HUES6 (cell line): ENCODE results near the gene NPTX1.

Experiments
- H3K27ac ChIP-seq: 2 replicates; pipeline ENCODE4 v1.7.0; 2013; ENCODE audit warnings: low read depth, mild to moderate bottlenecking, low read length, inconsistent platforms
- H3K27me3 ChIP-seq: 2 replicates; pipeline ENCODE4 v1.6.1; 2013; ENCODE audit warnings: low read length; ENCODE audit not compliant: control insufficient read depth, insufficient read depth
- H3K36me3 ChIP-seq: 2 replicates; pipeline ENCODE4 v1.6.1; 2013; ENCODE audit warnings: low read length; ENCODE audit not compliant: control insufficient read depth, insufficient read depth
- H3K4me1 ChIP-seq: 2 replicates; pipeline ENCODE4 v1.6.1; 2013; ENCODE audit warnings: low read length; ENCODE audit not compliant: control insufficient read depth, insufficient read depth
- H3K4me3 ChIP-seq: 2 replicates; pipeline ENCODE4 v1.5.1; 2013; ENCODE audit warnings: low read depth, low read length
- H3K9ac ChIP-seq: one replicate; pipeline ENCODE4 v1.6.1; 2013; ENCODE audit warnings: mild to moderate bottlenecking, low read length
- H3K9me3 ChIP-seq: 2 replicates; pipeline ENCODE4 v1.6.1; 2013; ENCODE audit warnings: low read depth, low read length; ENCODE audit not compliant: control insufficient read depth, insufficient read depth

The NPTX1 gene

GRCh38 chr17:80468781-80469493, 7.5 kb downstream of the NPTX1 start:
- Histone ChIP-seq H3K9ac (no peak overlapping the region), H3K27me3 (peaks cover 99% of the 10 kb centered on the region), H3K27ac (no peak overlapping the region), H3K4me1 (no peaks in the 10 kb centered on the region), H3K9me3 (no peaks in the 10 kb centered on the region), H3K36me3 (no peaks in the 10 kb centered on the region), H3K4me3 (no peak overlapping the region)

GRCh38 chr17:80468242-80468641, 8.2 kb downstream of the NPTX1 start:
- H3K4me3 ChIP-seq, result no peak overlapping the region
- no peaks in the 10 kb centered on the region for H3K36me3 ChIP-seq
- peaks cover 96% of the 10 kb centered on the region for H3K27me3 ChIP-seq
- H3K9me3 ChIP-seq, result no peaks in the 10 kb centered on the region
- H3K4me1 ChIP-seq, result no peaks in the 10 kb centered on the region
- H3K27ac ChIP-seq, result no peak overlapping the region
- H3K9ac ChIP-seq, result no peak overlapping the region

- H3K9ac ChIP-seq, result no peak overlapping the region
- H3K9me3 ChIP-seq, result no peaks in the 10 kb centered on the region
- peaks cover 89% of the 10 kb centered on the region for H3K27me3 ChIP-seq
- no peak overlapping the region for H3K4me3 ChIP-seq
- H3K4me1 ChIP-seq, result no peaks in the 10 kb centered on the region
- no peaks in the 10 kb centered on the region for H3K36me3 ChIP-seq
- H3K27ac ChIP-seq, result no peak overlapping the region
Measured at GRCh38 chr17:80466188-80466705, 10.2 kb downstream of the NPTX1 start.

- no peaks in the 10 kb centered on the region for H3K36me3 ChIP-seq
- no peaks in the 10 kb centered on the region for H3K4me1 ChIP-seq
- no peaks in the 10 kb centered on the region for H3K9me3 ChIP-seq
- no peak overlapping the region for H3K27ac ChIP-seq
- H3K27me3 ChIP-seq, result peaks cover 88% of the 10 kb centered on the region
- no peak overlapping the region for H3K4me3 ChIP-seq
- H3K9ac ChIP-seq, result no peak overlapping the region
Measured at GRCh38 chr17:80465327-80465974, 11.0 kb downstream of the NPTX1 start.

- peaks cover 87% of the 10 kb centered on the region for H3K27me3 ChIP-seq
- H3K9me3 ChIP-seq, result no peaks in the 10 kb centered on the region
- no peak overlapping the region for H3K4me3 ChIP-seq
- H3K9ac ChIP-seq, result no peak overlapping the region
- H3K4me1 ChIP-seq, result no peaks in the 10 kb centered on the region
- H3K36me3 ChIP-seq, result no peaks in the 10 kb centered on the region
- no peak overlapping the region for H3K27ac ChIP-seq
Measured at GRCh38 chr17:80464486-80464885, 11.9 kb downstream of the NPTX1 start.

GRCh38 chr17:80463784-80464400, 12.5 kb downstream of the NPTX1 start:
- Histone ChIP-seq H3K9me3 (no peaks in the 10 kb centered on the region), H3K4me3 (no peak overlapping the region), H3K27me3 (peaks cover 87% of the 10 kb centered on the region), H3K36me3 (no peaks in the 10 kb centered on the region), H3K27ac (no peak overlapping the region), H3K4me1 (no peaks in the 10 kb centered on the region), H3K9ac (no peak overlapping the region)

- Histone ChIP-seq H3K36me3 (no peaks in the 10 kb centered on the region), H3K27me3 (peaks cover 88% of the 10 kb centered on the region), H3K27ac (no peak overlapping the region), H3K4me3 (no peak overlapping the region), H3K4me1 (no peaks in the 10 kb centered on the region), H3K9me3 (no peaks in the 10 kb centered on the region), H3K9ac (no peak overlapping the region)
Measured at GRCh38 chr17:80461528-80462160, 14.8 kb downstream of the NPTX1 start.

GRCh38 chr17:80460429-80460834, 16.0 kb downstream of the NPTX1 start:
- Histone ChIP-seq H3K4me1 (peaks cover 5% of the 10 kb centered on the region), H3K9ac (no peak overlapping the region), H3K27me3 (peaks cover 86% of the 10 kb centered on the region), H3K36me3 (no peaks in the 10 kb centered on the region), H3K4me3 (no peak overlapping the region), H3K27ac (no peak overlapping the region), H3K9me3 (no peaks in the 10 kb centered on the region)

- Histone ChIP-seq H3K27me3 (peaks cover 74% of the 10 kb centered on the region), H3K4me1 (peaks cover 6% of the 10 kb centered on the region), H3K9me3 (no peaks in the 10 kb centered on the region), H3K27ac (no peak overlapping the region), H3K9ac (no peak overlapping the region), H3K4me3 (no peak overlapping the region), H3K36me3 (no peaks in the 10 kb centered on the region)
Measured at GRCh38 chr17:80459234-80459633, 17.2 kb downstream of the NPTX1 start.

- no peak overlapping the region for H3K9ac ChIP-seq
- no peak overlapping the region for H3K27ac ChIP-seq
- H3K9me3 ChIP-seq, result no peaks in the 10 kb centered on the region
- no peaks in the 10 kb centered on the region for H3K36me3 ChIP-seq
- H3K4me1 ChIP-seq, result peaks cover 13% of the 10 kb centered on the region
- peaks cover 69% of the 10 kb centered on the region for H3K27me3 ChIP-seq
- no peak overlapping the region for H3K4me3 ChIP-seq
Measured at GRCh38 chr17:80458016-80458415, 18.4 kb downstream of the NPTX1 start.
